ENCODE data around the gene CCDC87.

Gene CCDC87

DNA sequence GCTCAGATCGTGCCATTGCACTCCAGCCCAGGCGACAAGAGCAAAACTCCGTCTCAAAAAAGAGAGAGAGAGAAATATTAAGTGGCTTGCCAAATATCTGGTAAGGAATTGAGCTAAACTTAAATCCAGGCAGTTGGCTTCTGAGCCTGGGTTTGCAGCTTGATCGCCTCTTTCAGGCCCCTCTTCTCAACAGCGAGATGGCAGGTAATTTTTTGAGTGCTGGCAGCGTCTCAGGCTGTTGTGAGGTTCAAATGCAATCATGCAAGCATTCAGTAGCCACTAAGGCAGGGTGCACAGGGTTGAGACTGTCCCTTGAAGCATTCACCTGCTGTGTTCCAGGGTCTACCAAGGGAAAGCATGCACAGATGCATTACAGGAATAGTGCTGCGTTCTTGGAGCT lies 23.8 kb downstream of the CCDC87 start:
- ATAC-seq, result no peak
- Mint-ChIP-seq H3K4me1 (peaks cover 21% of the 10 kb centered on the region), H3K4me3 (no peak overlapping the region), H3K27me3 (peaks cover 7% of the 10 kb centered on the region), H3K9me3 (no peaks in the 10 kb centered on the region), H3K36me3 (no peaks in the 10 kb centered on the region), H3K27ac (peak overlapping the region; percentile 72)

DNA sequence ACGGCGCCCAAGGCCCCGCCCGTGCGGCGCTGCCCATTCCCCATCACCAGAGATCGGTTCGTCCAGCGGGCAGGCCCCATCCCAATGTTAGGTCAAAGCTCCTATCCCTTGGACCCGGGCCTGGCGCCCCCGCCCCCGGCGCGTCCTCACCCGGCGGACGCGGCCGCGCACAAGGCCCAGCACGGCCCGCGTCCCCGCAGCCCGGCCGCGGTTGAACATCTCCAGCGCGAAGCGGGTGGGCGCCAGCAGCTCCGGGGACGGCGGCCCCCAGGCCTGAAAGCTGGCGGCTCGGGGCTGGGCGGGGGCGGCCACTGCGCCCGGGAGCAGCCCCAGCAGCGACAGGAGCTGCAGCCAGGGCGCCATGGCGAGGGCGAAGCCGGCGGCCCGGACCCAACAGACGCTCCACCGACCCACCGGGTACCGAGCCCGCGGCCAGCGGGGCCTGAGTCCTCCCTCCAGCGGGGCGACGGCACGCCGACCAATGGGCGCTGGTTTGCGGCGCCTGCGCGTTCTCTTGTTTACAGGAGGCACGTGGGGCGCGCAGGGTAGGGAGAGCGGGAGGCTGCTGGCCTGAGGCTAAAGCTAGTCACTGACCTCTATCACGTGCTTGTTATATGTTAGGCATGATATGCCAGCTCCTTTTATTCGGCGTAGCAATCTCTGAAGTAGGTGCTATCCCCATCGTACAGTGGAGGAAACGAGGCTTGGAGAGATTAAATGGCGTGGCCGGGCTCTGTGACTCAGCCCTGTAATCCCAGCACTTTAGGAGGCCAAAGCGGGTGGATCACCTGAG lies 24.5 kb downstream of the CCDC87 start, which contains the start of gene CTSF:
Gene CTSF, minus strand, starts transcription at position 483 of the 793 bp plus-strand sequence. Its CDS starts 120 bp downstream, at position 363.
- H3K36me3 Mint-ChIP-seq, result no peaks in the 10 kb centered on the region
- no peaks in the 10 kb centered on the region for H3K9me3 Mint-ChIP-seq
- peak within 1 kb of the TSS; percentile 72 for H3K27ac Mint-ChIP-seq
- H3K4me3 Mint-ChIP-seq, result peak within 1 kb of the TSS; percentile 80
- no peaks in the 10 kb centered on the region for H3K27me3 Mint-ChIP-seq
- H3K4me1 Mint-ChIP-seq, result peaks cover 21% of the 10 kb centered on the region
- peak; percentile 92 for ATAC-seq

DNA sequence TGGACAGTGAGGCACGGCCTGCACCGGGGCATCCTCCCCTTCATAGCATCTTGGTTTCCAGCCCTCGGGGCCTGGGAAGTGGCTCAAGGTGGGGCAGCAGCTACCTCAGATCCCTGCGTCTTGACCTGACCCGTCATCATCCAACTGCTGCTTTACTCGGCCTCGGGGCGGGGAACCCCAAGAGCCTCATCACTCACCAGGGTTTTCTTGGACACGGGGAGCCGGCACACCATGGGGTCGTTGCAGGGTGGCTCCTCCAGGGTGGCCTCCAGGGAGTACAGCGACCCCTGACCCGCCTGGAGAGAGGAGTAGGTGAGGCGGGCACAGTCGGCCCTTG lies 25.1 kb downstream of the CCDC87 start:
- no peaks in the 10 kb centered on the region for H3K9me3 Mint-ChIP-seq
- peaks cover 21% of the 10 kb centered on the region for H3K4me1 Mint-ChIP-seq
- no peaks in the 10 kb centered on the region for H3K36me3 Mint-ChIP-seq
- peak; percentile 22 for ATAC-seq
- H3K27me3 Mint-ChIP-seq, result no peaks in the 10 kb centered on the region
- H3K4me3 Mint-ChIP-seq, result peak overlapping the region; percentile 80
- H3K27ac Mint-ChIP-seq, result peak overlapping the region; percentile 72

DNA sequence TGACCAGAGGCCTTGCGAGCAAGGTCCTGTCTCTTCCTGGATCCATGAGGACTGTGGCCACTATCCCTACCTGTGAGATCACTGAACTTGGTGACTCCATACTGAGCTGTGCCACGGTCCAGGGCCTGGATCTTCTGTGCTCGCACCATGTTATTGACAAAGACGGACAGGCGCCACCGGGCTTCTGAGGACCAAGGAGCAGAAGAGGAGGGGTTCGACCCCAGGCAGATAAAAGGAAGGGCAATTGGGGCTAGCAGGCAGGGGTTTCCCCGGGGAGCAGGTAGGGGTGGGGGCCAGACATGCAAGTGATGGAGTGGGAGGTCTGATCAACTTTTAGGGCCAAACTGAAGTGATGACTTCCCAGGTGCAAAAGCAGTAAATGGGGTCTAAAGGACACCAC lies 26.6 kb downstream of the CCDC87 start:
- Mint-ChIP-seq H3K4me3 (no peak overlapping the region), H3K36me3 (no peaks in the 10 kb centered on the region), H3K27me3 (peaks cover 1% of the 10 kb centered on the region), H3K27ac (no peak overlapping the region), H3K4me1 (peaks cover 21% of the 10 kb centered on the region), H3K9me3 (no peaks in the 10 kb centered on the region)
- ATAC-seq, result no peak

DNA sequence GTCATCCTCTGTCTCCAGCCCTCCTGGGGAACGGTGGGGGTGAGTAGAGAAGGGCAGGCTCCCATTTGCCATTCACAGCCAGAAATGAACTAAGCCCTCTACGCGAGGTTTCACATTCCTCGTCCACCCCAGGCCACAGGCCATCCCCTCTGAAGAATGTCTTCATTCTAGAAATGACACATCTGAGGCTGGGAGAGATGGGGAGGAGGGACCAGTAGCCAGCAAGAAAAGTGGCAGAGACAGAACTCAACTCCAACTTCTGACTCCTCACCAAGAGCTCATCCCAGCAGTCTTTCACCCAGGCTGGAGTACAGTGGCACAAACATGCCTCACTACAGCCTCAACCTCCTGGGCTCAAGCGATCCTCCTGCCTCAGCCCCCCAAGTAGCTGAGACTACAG lies 27.9 kb downstream of the CCDC87 start:
- no peak for ATAC-seq
- no peaks in the 10 kb centered on the region for H3K36me3 Mint-ChIP-seq
- peaks cover 13% of the 10 kb centered on the region for H3K27me3 Mint-ChIP-seq
- peaks cover 21% of the 10 kb centered on the region for H3K4me1 Mint-ChIP-seq
- H3K27ac Mint-ChIP-seq, result no peak overlapping the region
- no peaks in the 10 kb centered on the region for H3K9me3 Mint-ChIP-seq
- H3K4me3 Mint-ChIP-seq, result no peak overlapping the region

DNA sequence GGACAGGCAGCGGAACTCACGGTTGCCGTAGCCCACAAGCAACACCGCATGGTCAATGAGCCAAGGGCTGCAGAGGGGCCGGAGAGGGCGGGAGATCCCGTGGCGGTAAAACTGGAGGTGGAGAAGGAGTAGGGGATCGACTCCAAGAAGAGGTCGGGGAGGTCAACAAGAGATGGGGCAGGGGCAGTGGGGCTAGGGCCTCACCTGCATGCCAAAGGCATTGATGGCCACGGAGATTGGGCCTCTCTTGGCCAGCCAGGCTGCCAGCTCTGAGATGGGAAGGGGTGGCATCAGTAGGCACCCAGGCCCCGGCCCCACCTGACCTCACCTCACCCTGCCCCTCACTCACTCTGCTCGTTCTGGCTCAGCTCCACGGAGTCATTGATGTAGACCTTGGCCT lies 28.3 kb downstream of the CCDC87 start:
- no peak overlapping the region for H3K27ac Mint-ChIP-seq
- H3K4me1 Mint-ChIP-seq, result peaks cover 21% of the 10 kb centered on the region
- H3K27me3 Mint-ChIP-seq, result peaks cover 17% of the 10 kb centered on the region
- H3K9me3 Mint-ChIP-seq, result no peaks in the 10 kb centered on the region
- H3K36me3 Mint-ChIP-seq, result no peaks in the 10 kb centered on the region
- H3K4me3 Mint-ChIP-seq, result no peak overlapping the region
- no peak for ATAC-seq

DNA sequence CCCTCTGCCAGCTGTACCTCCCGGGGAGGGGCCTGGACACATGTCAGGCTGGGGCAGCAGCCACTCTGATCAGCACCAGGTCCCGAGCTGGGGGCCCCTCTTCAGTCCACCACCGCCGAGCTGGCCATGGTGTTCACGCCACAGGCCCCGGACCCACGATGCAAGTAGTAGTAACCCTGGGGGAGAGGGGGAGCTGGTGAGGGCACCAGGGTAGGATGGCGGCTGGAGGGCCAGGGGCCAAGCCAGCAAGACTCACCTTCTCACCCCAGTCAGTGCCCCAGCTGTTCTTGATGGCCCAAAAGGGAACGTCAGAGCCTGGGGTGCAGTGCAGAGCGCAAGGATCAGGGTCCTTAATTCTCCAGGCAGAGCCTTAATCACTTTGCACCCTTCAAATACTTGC lies 29.0 kb downstream of the CCDC87 start:
- peaks cover 20% of the 10 kb centered on the region for H3K4me1 Mint-ChIP-seq
- no peaks in the 10 kb centered on the region for H3K36me3 Mint-ChIP-seq
- H3K4me3 Mint-ChIP-seq, result no peak overlapping the region
- ATAC-seq, result no peak
- no peaks in the 10 kb centered on the region for H3K9me3 Mint-ChIP-seq
- H3K27ac Mint-ChIP-seq, result no peak overlapping the region
- peaks cover 20% of the 10 kb centered on the region for H3K27me3 Mint-ChIP-seq

DNA sequence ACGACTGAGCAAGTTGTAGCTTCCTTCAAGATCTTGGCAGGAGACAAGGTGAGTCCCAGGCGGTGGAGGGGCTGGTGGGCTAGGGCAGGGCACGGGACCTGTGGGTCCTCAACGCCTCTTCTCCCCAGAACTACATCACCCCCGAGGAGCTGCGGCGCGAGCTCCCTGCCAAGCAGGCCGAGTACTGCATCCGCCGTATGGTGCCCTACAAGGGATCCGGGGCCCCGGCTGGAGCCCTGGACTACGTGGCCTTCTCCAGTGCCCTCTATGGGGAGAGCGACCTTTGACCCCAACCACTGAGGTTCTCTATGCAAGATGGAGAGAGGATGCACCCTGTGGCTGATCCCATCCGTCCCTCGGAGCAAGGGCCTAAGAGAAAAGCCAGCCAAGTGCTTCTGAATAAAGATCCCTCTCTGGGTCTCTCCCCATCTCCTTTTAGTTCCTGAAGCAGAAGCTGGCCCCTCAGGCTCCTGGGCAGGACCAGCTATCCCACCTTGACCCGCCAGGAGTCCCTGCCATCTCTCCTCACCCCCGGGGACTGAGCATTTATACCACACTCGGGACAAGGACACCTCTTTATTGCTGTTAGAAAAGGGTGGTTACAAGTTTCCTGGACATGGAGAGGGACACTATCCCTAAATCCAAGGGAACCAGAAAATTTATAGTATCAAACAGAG lies 29.8 kb downstream of the CCDC87 start:
- Mint-ChIP-seq H3K27me3 (peaks cover 28% of the 10 kb centered on the region), H3K9me3 (no peaks in the 10 kb centered on the region), H3K27ac (no peak overlapping the region), H3K4me1 (peaks cover 14% of the 10 kb centered on the region), H3K36me3 (no peaks in the 10 kb centered on the region), H3K4me3 (no peak overlapping the region)
- no peak for ATAC-seq

DNA sequence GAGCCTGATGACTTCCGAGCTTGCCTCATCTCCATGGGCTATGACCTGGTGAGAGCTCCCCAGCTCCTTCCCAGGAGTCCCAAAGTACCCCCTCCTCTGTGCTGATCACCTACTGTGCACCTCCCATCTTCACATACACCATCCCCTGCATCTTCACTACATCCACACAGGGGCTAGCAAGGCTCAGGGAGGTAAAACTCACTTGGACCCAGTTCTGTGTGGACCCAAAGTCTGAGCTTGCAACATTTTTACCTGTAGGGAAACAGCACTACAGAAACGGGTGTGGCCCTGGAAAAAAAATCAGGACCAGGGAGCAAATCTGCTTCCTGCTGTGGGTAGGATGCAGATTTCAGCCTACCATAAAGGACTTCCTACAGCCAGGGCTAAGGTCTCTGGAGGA lies 30.6 kb downstream of the CCDC87 start:
- Mint-ChIP-seq H3K27me3 (peaks cover 36% of the 10 kb centered on the region), H3K9me3 (no peaks in the 10 kb centered on the region), H3K4me1 (peaks cover 6% of the 10 kb centered on the region), H3K36me3 (no peaks in the 10 kb centered on the region), H3K4me3 (no peak overlapping the region), H3K27ac (no peak overlapping the region)
- no peak for ATAC-seq

DNA sequence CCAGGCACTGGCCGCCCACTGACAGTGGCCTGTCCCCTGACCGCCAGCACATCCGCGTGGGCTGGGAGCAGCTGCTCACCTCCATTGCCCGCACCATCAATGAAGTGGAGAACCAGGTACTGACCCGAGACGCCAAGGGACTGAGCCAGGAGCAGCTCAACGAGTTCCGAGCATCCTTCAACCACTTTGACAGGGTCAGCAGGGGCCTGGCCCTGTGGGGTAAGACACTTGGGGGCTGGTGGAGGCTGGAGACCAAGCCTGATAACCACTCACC lies 31.0 kb downstream of the CCDC87 start:
- H3K27me3 Mint-ChIP-seq, result peaks cover 36% of the 10 kb centered on the region
- H3K4me1 Mint-ChIP-seq, result peaks cover 3% of the 10 kb centered on the region
- no peaks in the 10 kb centered on the region for H3K36me3 Mint-ChIP-seq
- ATAC-seq, result no peak
- H3K4me3 Mint-ChIP-seq, result no peak overlapping the region
- no peaks in the 10 kb centered on the region for H3K9me3 Mint-ChIP-seq
- no peak overlapping the region for H3K27ac Mint-ChIP-seq

DNA sequence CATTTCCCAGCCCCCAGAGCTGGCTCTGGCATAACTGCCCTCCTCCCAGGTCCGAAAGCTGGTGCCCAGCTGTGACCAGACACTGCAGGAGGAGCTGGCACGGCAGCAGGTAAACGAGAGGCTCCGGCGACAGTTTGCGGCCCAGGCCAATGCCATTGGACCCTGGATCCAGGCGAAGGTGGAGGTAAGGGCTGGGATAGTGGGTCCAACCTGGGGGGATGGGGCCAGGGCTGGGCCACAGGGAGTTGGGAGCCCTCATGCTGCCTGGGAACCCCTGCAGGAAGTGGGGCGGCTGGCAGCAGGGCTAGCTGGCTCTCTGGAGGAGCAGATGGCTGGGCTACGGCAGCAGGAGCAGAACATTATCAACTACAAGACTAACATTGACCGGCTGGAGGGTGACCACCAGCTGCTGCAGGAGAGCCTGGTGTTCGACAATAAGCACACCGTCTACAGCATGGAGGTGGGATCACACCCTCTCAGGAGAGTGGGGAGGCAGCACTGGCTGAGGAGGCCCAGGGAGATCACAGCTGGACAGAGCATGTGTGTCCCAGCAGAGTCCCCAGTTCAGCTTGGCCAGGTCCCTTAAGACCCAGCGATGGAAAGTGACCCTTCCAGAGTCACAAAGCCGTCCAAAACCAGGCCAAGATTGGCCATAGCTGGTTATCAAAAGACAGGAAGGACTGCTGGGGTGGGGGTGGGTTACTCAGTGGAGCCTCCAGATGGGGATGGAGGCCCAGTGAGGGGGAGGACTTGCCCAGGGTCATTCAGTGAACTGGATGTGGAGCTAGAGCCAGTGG lies 31.5 kb downstream of the CCDC87 start:
- Mint-ChIP-seq H3K27me3 (peaks cover 36% of the 10 kb centered on the region), H3K27ac (no peak overlapping the region), H3K4me1 (no peaks in the 10 kb centered on the region), H3K36me3 (no peaks in the 10 kb centered on the region), H3K9me3 (no peaks in the 10 kb centered on the region), H3K4me3 (no peak overlapping the region)
- ATAC-seq, result no peak

DNA sequence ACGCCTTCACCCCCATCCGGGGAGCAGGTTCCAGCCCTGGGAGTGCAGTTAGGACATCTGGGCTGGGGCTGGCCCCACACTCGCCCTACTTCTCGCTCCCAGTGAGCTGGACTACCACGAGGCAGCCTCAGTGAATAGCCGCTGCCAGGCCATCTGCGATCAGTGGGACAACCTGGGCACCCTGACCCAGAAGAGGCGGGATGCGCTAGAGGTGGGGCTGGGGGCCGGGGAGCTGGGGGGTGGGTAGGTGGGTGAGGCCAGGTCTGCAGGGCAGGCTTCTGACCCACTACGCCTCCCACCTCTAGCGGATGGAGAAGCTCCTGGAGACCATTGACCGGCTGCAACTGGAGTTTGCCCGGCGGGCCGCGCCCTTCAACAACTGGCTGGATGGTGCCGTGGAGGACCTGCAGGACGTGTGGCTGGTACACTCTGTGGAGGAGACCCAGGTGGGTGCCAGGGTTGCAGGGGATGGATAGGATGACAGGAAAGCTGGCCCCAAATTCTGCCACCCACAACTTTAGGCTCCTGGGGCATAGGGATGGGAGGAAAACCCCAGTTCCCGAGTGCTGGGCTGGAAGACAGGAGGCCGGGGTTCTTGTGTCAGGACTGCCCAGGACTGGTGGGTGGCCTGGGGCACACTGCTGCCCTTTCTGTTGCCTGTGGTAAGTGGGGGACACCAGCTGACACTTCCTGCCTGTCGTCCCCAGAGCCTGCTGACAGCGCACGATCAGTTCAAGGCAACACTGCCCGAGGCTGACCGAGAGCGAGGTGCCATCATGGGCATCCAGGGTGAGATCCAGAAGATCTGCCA lies 32.8 kb downstream of the CCDC87 start:
- H3K9me3 Mint-ChIP-seq, result no peaks in the 10 kb centered on the region
- H3K4me1 Mint-ChIP-seq, result no peaks in the 10 kb centered on the region
- no peak overlapping the region for H3K27ac Mint-ChIP-seq
- peaks cover 36% of the 10 kb centered on the region for H3K27me3 Mint-ChIP-seq
- no peak overlapping the region for H3K4me3 Mint-ChIP-seq
- ATAC-seq, result no peak
- H3K36me3 Mint-ChIP-seq, result no peaks in the 10 kb centered on the region

DNA sequence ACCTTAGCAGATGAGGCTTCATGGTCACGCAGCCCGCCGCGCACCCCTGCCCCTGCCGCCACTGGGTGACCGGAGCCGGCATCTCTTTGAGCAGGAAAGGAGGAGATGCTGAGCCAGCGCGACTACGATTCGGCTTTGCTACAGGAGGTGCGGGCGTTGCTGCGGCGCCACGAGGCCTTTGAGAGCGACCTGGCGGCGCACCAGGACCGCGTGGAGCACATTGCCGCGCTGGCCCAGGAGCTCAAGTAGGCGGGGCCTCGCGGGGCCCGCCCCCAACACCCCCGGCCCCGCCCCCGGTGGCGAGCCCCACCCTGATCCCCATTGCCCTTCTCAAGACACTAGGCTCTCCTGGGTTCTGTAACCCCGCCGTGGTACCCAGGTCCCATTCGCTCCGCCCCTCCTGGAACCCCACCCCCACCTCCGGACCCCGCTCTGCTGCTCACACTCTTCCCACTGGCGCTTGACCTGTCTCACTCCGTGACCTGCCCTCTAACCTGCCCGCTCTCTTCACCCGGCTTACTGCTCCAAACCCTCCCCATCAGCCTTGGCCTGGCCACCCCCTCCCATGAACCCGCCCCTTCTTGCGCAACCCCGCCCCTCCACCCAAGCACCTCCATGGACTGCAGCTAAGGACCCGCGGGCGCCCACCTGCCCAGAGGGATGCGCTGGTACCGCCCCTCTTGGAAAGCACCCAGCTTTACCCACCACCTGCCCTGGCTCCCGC lies 33.6 kb downstream of the CCDC87 start:
- Mint-ChIP-seq H3K27ac (no peak overlapping the region), H3K4me1 (no peaks in the 10 kb centered on the region), H3K9me3 (no peaks in the 10 kb centered on the region), H3K27me3 (peaks cover 36% of the 10 kb centered on the region), H3K4me3 (no peak overlapping the region), H3K36me3 (no peaks in the 10 kb centered on the region)
- ATAC-seq, result no peak

DNA sequence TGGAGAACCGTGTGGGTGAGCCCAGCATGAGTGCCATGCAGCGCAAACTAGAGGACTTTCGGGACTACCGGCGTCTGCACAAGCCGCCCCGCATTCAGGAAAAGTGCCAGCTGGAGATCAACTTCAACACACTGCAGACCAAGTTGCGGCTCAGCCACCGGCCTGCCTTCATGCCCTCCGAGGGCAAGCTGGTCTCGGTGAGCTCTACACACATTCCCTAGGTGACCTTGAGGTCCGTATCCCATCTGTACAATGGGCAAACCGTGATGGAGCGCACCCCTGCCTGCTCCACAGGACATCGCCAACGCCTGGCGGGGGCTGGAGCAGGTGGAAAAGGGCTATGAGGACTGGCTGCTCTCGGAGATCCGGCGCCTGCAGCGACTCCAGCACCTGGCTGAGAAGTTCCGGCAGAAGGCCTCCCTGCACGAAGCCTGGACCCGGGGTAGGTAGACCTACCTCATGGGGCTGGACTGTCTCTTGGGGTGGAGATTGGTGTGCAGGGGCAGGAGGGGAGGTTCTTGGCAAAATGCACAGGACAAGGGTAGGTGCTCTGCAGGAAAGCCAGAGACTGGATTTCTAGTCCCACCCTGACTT lies 35.0 kb downstream of the CCDC87 start:
- H3K4me1 Mint-ChIP-seq, result no peaks in the 10 kb centered on the region
- no peak for ATAC-seq
- H3K4me3 Mint-ChIP-seq, result no peak overlapping the region
- H3K9me3 Mint-ChIP-seq, result no peaks in the 10 kb centered on the region
- no peak overlapping the region for H3K27ac Mint-ChIP-seq
- H3K27me3 Mint-ChIP-seq, result peaks cover 36% of the 10 kb centered on the region
- H3K36me3 Mint-ChIP-seq, result no peaks in the 10 kb centered on the region

Measured in stimulated activated memory B cell treated with anti-CD40 and anti-IgM and Interleukin-4, amounts not matched to agents 10 μg/mL and 1 μg/mL and 100 μg/mL, for 72 hours (primary cell).